ENCODE results near the gene RPF1. TPM values are rescaled to one million over a fixed set of nuclear protein-coding genes. Genes with fewer than 3 reads are reported as not detected.
"Not testable (repeated sequence)": the region's sequence is repeated elsewhere in the genome, so short reads cannot be mapped to it uniquely, and the experiment has no call there.

Gene RPF1
- total and polyA plus RNA-seq, 3 experiments from 2014 or later, result 59.7 to 63.5 (median 60.1) TPM

- Mint-ChIP-seq H3K27ac (peak overlapping the region; percentile 94 to 100 (median 97)), H3K4me1 (peaks cover 38 to 46% (median 40%) of the 10 kb centered on the region in 3 donors), H3K36me3 (peaks cover 0 to 14% (median 0%) of the 10 kb centered on the region in 3 donors), H3K4me3 (peak overlapping the region; percentile 95 to 99 (median 97)), H3K9me3 (peaks cover 0 to 5% (median 0%) of the 10 kb centered on the region in 5 donors), H3K27me3 (no peaks in the 10 kb centered on the region)
- H3K27ac ChIP-seq (ENCODE audit: low read depth, low read length), result peak overlapping the region; percentile 77
- no peaks in the 10 kb centered on the region for H3K36me3 ChIP-seq (ENCODE audit: insufficient read depth, low read length)
- peaks cover 32% of the 10 kb centered on the region for H3K4me1 ChIP-seq (ENCODE audit: insufficient read depth, low read length)
- CTCF ChIA-PET, result interaction anchor here (1.0 to 2.5 kb wide), 8 partner anchors 9 to 366 kb away, joined by 3 to 12 read pairs (median 6); partner anchors contain the start of genes CTBS and PRKACB
- H3K27me3 ChIP-seq (ENCODE audit: insufficient read depth, low read length, poor library complexity, severe bottlenecking), result no peaks in the 10 kb centered on the region
- H3K4me3 ChIP-seq (ENCODE audit: low read length), result peak overlapping the region; percentile 91
- DNase-seq, result no peak
- POLR2A ChIA-PET, result interaction anchor here (0.5 to 2.4 kb wide), 5 partner anchors 27 to 67 kb away, joined by 3 to 32 read pairs (median 5); partner anchors contain the start of genes CTBS and RPF1
- H3K9me3 ChIP-seq (ENCODE audit: low read length), result no peaks in the 10 kb centered on the region
Observed at GRCh38 chr1:84506729-84507453, 27.8 kb downstream of the RPF1 start.

GRCh38 chr1:84507887-84508286 lies 28.8 kb downstream of the RPF1 start:
- Histone ChIP-seq H3K27ac (ENCODE audit: low read depth, low read length) (peak overlapping the region; percentile 77), H3K4me1 (ENCODE audit: insufficient read depth, low read length) (peaks cover 26% of the 10 kb centered on the region)
- Mint-ChIP-seq H3K36me3 (peaks cover 0 to 14% (median 0%) of the 10 kb centered on the region in 3 donors), H3K4me3 (peak overlapping the region in 1 of 7 donors; percentile 75), H3K4me1 (peaks cover 35 to 39% (median 35%) of the 10 kb centered on the region in 3 donors), H3K27ac (peak overlapping the region in 1 of 8 donors; percentile 51)
- POLR2A ChIA-PET; DNase-seq; H3K9me3 ChIP-seq (ENCODE audit: low read length); H3K36me3 ChIP-seq (ENCODE audit: insufficient read depth, low read length); CTCF ChIA-PET; H3K27me3 ChIP-seq (ENCODE audit: insufficient read depth, low read length, poor library complexity, severe bottlenecking); H3K4me3 ChIP-seq (ENCODE audit: low read length); H3K27me3 Mint-ChIP-seq; H3K9me3 Mint-ChIP-seq: not testable (repeated sequence)

GRCh38 chr1:84508510-84508909 lies 29.4 kb downstream of the RPF1 start:
- Mint-ChIP-seq H3K27ac (peak overlapping the region in 3 of 8 donors; percentile 21 to 51 (median 22)), H3K9me3 (peaks cover 0 to 5% (median 0%) of the 10 kb centered on the region in 5 donors), H3K27me3 (no peaks in the 10 kb centered on the region), H3K4me3 (peak overlapping the region in 4 of 7 donors; percentile 6 to 75 (median 38)), H3K4me1 (peaks cover 28 to 32% (median 29%) of the 10 kb centered on the region in 3 donors), H3K36me3 (peaks cover 0 to 14% (median 0%) of the 10 kb centered on the region in 3 donors)
- POLR2A ChIA-PET, result no interaction called here
- no peaks in the 10 kb centered on the region for H3K9me3 ChIP-seq (ENCODE audit: low read length)
- H3K4me1 ChIP-seq (ENCODE audit: insufficient read depth, low read length), result peaks cover 20% of the 10 kb centered on the region
- no peaks in the 10 kb centered on the region for H3K36me3 ChIP-seq (ENCODE audit: insufficient read depth, low read length)
- CTCF ChIA-PET, result no interaction called here
- H3K27me3 ChIP-seq (ENCODE audit: insufficient read depth, low read length, poor library complexity, severe bottlenecking), result no peaks in the 10 kb centered on the region
- DNase-seq, result no peak
- no peak overlapping the region for H3K4me3 ChIP-seq (ENCODE audit: low read length)
- H3K27ac ChIP-seq (ENCODE audit: low read depth, low read length), result no peak overlapping the region

GRCh38 chr1:84509029-84509428 lies 30.0 kb downstream of the RPF1 start:
- Histone ChIP-seq H3K27me3 (ENCODE audit: insufficient read depth, low read length, poor library complexity, severe bottlenecking) (no peaks in the 10 kb centered on the region), H3K36me3 (ENCODE audit: insufficient read depth, low read length) (no peaks in the 10 kb centered on the region), H3K4me1 (ENCODE audit: insufficient read depth, low read length) (peaks cover 15% of the 10 kb centered on the region), H3K27ac (ENCODE audit: low read depth, low read length) (no peak overlapping the region), H3K4me3 (ENCODE audit: low read length) (no peak overlapping the region), H3K9me3 (ENCODE audit: low read length) (no peaks in the 10 kb centered on the region)
- no peaks in the 10 kb centered on the region for H3K27me3 Mint-ChIP-seq
- ChIA-PET POLR2A (interaction anchor here (0.6 kb wide), 1 partner anchor 413 kb away, joined by 3 read pairs; no protein-coding TSS in a partner anchor), CTCF (no interaction called here)
- H3K36me3 Mint-ChIP-seq, result peaks cover 0 to 14% (median 0%) of the 10 kb centered on the region in 3 donors
- H3K4me3 Mint-ChIP-seq, result no peak overlapping the region
- no peak overlapping the region for H3K27ac Mint-ChIP-seq
- peaks cover 0 to 5% (median 0%) of the 10 kb centered on the region in 5 donors for H3K9me3 Mint-ChIP-seq
- H3K4me1 Mint-ChIP-seq, result peaks cover 23 to 27% (median 24%) of the 10 kb centered on the region in 3 donors
- no peak for DNase-seq

GRCh38 chr1:84510165-84510564 lies 31.1 kb downstream of the RPF1 start:
- Histone ChIP-seq H3K4me3 (ENCODE audit: low read length) (no peak overlapping the region), H3K27ac (ENCODE audit: low read depth, low read length) (no peak overlapping the region), H3K9me3 (ENCODE audit: low read length) (no peaks in the 10 kb centered on the region), H3K4me1 (ENCODE audit: insufficient read depth, low read length) (peaks cover 6% of the 10 kb centered on the region), H3K36me3 (ENCODE audit: insufficient read depth, low read length) (no peaks in the 10 kb centered on the region), H3K27me3 (ENCODE audit: insufficient read depth, low read length, poor library complexity, severe bottlenecking) (no peaks in the 10 kb centered on the region)
- peak overlapping the region in 1 of 7 donors; percentile 25 for H3K4me3 Mint-ChIP-seq
- no peak overlapping the region for H3K27ac Mint-ChIP-seq
- peaks cover 12 to 16% (median 12%) of the 10 kb centered on the region in 3 donors for H3K4me1 Mint-ChIP-seq
- ChIA-PET CTCF (interaction anchor here (1.1 kb wide), 1 partner anchor 20 kb away, joined by 3 read pairs; no protein-coding TSS in a partner anchor), POLR2A (no interaction called here)
- no peaks in the 10 kb centered on the region for H3K27me3 Mint-ChIP-seq
- no peak for DNase-seq
- H3K9me3 Mint-ChIP-seq, result peaks cover 0 to 5% (median 0%) of the 10 kb centered on the region in 5 donors
- peaks cover 0 to 12% (median 0%) of the 10 kb centered on the region in 3 donors for H3K36me3 Mint-ChIP-seq

- H3K4me1 Mint-ChIP-seq, result peaks cover 8 to 14% (median 10%) of the 10 kb centered on the region in 3 donors
- CTCF ChIA-PET, result interaction anchor here (1.1 kb wide), 1 partner anchor 19 kb away, joined by 3 read pairs; no protein-coding TSS in a partner anchor
- POLR2A ChIA-PET, result no interaction called here
- peaks cover 0 to 7% (median 0%) of the 10 kb centered on the region in 3 donors for H3K36me3 Mint-ChIP-seq
- Histone ChIP-seq H3K36me3 (ENCODE audit: insufficient read depth, low read length) (no peaks in the 10 kb centered on the region), H3K27me3 (ENCODE audit: insufficient read depth, low read length, poor library complexity, severe bottlenecking) (no peaks in the 10 kb centered on the region), H3K4me1 (ENCODE audit: insufficient read depth, low read length) (peaks cover 6% of the 10 kb centered on the region), H3K27ac (ENCODE audit: low read depth, low read length) (no peak overlapping the region), H3K4me3 (ENCODE audit: low read length) (no peak overlapping the region), H3K9me3 (ENCODE audit: low read length) (no peaks in the 10 kb centered on the region)
- peak overlapping the region in 1 of 7 donors; percentile 25 for H3K4me3 Mint-ChIP-seq
- H3K27ac Mint-ChIP-seq, result peak overlapping the region in 1 of 8 donors; percentile 9
- H3K9me3 Mint-ChIP-seq, result peaks cover 0 to 5% (median 0%) of the 10 kb centered on the region in 5 donors
- H3K27me3 Mint-ChIP-seq, result no peaks in the 10 kb centered on the region
- no peak for DNase-seq
Observed at GRCh38 chr1:84510668-84511067, 31.6 kb downstream of the RPF1 start.

- H3K9me3 Mint-ChIP-seq, result no peaks in the 10 kb centered on the region
- Histone ChIP-seq H3K4me3 (ENCODE audit: low read length) (no peak overlapping the region), H3K27ac (ENCODE audit: low read depth, low read length) (no peak overlapping the region), H3K27me3 (ENCODE audit: insufficient read depth, low read length, poor library complexity, severe bottlenecking) (no peaks in the 10 kb centered on the region), H3K4me1 (ENCODE audit: insufficient read depth, low read length) (no peaks in the 10 kb centered on the region), H3K36me3 (ENCODE audit: insufficient read depth, low read length) (no peaks in the 10 kb centered on the region), H3K9me3 (ENCODE audit: low read length) (no peaks in the 10 kb centered on the region)
- H3K27me3 Mint-ChIP-seq, result no peaks in the 10 kb centered on the region
- H3K4me1 Mint-ChIP-seq, result no peaks in the 10 kb centered on the region
- H3K27ac Mint-ChIP-seq, result no peak overlapping the region
- CTCF ChIA-PET, result no interaction called here
- H3K4me3 Mint-ChIP-seq, result no peak overlapping the region
- POLR2A ChIA-PET, result interaction anchor here (0.6 kb wide), 1 partner anchor 75 kb away, joined by 3 read pairs; no protein-coding TSS in a partner anchor
- DNase-seq, result no peak
- peaks cover 0 to 12% (median 1%) of the 10 kb centered on the region in 3 donors for H3K36me3 Mint-ChIP-seq
Observed at GRCh38 chr1:84524590-84524989, 45.5 kb downstream of the RPF1 start.

- POLR2A ChIA-PET, result no interaction called here
- H3K27ac ChIP-seq (ENCODE audit: low read depth, low read length), result no peak overlapping the region
- H3K4me1 ChIP-seq (ENCODE audit: insufficient read depth, low read length), result no peaks in the 10 kb centered on the region
- H3K4me3 Mint-ChIP-seq, result no peak overlapping the region
- H3K4me1 Mint-ChIP-seq, result no peaks in the 10 kb centered on the region
- no peaks in the 10 kb centered on the region for H3K27me3 ChIP-seq (ENCODE audit: insufficient read depth, low read length, poor library complexity, severe bottlenecking)
- CTCF ChIA-PET, result interaction anchor here (1.6 kb wide), 1 partner anchor 12 kb away, joined by 4 read pairs; no protein-coding TSS in a partner anchor
- H3K9me3 ChIP-seq (ENCODE audit: low read length), result no peaks in the 10 kb centered on the region
- H3K36me3 Mint-ChIP-seq, result peaks cover 0 to 12% (median 1%) of the 10 kb centered on the region in 3 donors
- H3K4me3 ChIP-seq (ENCODE audit: low read length), result no peak overlapping the region
- no peaks in the 10 kb centered on the region for H3K27me3 Mint-ChIP-seq
- no peaks in the 10 kb centered on the region for H3K9me3 Mint-ChIP-seq
- no peaks in the 10 kb centered on the region for H3K36me3 ChIP-seq (ENCODE audit: insufficient read depth, low read length)
- H3K27ac Mint-ChIP-seq, result no peak overlapping the region
- DNase-seq, result no peak
Observed at GRCh38 chr1:84525779-84526178, 46.7 kb downstream of the RPF1 start.

Measured in CD8-positive, alpha-beta memory T cell (primary cell).